Tongue (tissue), 2 donors: ENCODE measurements around the gene POU5F1. TPM values are rescaled to one million over a fixed set of nuclear protein-coding genes. Genes with fewer than 3 reads are reported as not detected.
"Not testable (repeated sequence)": the region's sequence is repeated elsewhere in the genome, so short reads cannot be mapped to it uniquely, and the experiment has no call there.

Experiments
- DNase-seq: peaks from one replicate; pipeline ENCODE4 v3.0.0-alpha.2; 2015
- total RNA-seq: library from RNA; depleted of rRNA; stranded (reverse); fragments of >200 nt; gene quantifications from one replicate; pipeline ENCODE4 v1.2.3, GENCODE V29; 2014

Gene POU5F1
- total RNA-seq, result 7.5 TPM

- DNase-seq, result no peak
Observed at GRCh38 chr6:31170600-31170881, at the start of gene POU5F1. Gene POU5F1, minus strand, starts transcription at chr6:31170682. Its CDS starts 62 bp downstream, at chr6:31170620.

- peak; percentile 7 for DNase-seq
Observed at GRCh38 chr6:31216208-31216898, 45.9 kb upstream of the POU5F1 start.

GRCh38 chr6:31215216-31215615 is 44.7 kb upstream of the POU5F1 start:
- DNase-seq, result not testable (repeated sequence)

GRCh38 chr6:31214516-31214915 is 44.0 kb upstream of the POU5F1 start:
- no peak for DNase-seq

- DNase-seq, result no peak
Observed at GRCh38 chr6:31210741-31211532, 40.5 kb upstream of the POU5F1 start.

- no peak for DNase-seq
Observed at GRCh38 chr6:31210123-31210522, 39.6 kb upstream of the POU5F1 start.

- no peak for DNase-seq
Observed at GRCh38 chr6:31209137-31209536, 38.7 kb upstream of the POU5F1 start.

GRCh38 chr6:31208506-31208905 is 38.0 kb upstream of the POU5F1 start:
- no peak for DNase-seq

GRCh38 chr6:31205638-31206037 is 35.2 kb upstream of the POU5F1 start:
- no peak for DNase-seq

- DNase-seq, result no peak
Observed at GRCh38 chr6:31204751-31205145, 34.3 kb upstream of the POU5F1 start.

GRCh38 chr6:31203345-31203979 is 33.0 kb upstream of the POU5F1 start:
- peak; percentile 19 for DNase-seq

- DNase-seq, result no peak
Observed at GRCh38 chr6:31202259-31203166, 32.0 kb upstream of the POU5F1 start.

GRCh38 chr6:31199105-31199452 is 28.6 kb upstream of the POU5F1 start:
- DNase-seq, result not testable (repeated sequence)

- peak; percentile 88 for DNase-seq
Observed at GRCh38 chr6:31197559-31198305, 27.2 kb upstream of the POU5F1 start.

GRCh38 chr6:31196251-31197022 is 26.0 kb upstream of the POU5F1 start:
- not testable (repeated sequence) for DNase-seq

- DNase-seq, result not testable (repeated sequence)
Observed at GRCh38 chr6:31195308-31195979, 25.0 kb upstream of the POU5F1 start.

GRCh38 chr6:31194061-31194834 is 23.8 kb upstream of the POU5F1 start:
- DNase-seq, result no peak

- DNase-seq, result no peak
Observed at GRCh38 chr6:31193206-31193605, 22.7 kb upstream of the POU5F1 start.

GRCh38 chr6:31192431-31193105 is 22.1 kb upstream of the POU5F1 start:
- peak; percentile 81 for DNase-seq
